HepG2 (cell line): ENCODE measurements around the gene MAP2K1. TPM values are rescaled to one million over a fixed set of nuclear protein-coding genes. Genes with fewer than 3 reads are reported as not detected.
A peak's percentile ranks its signal among the peaks of the same experiment; 100 is the strongest.

ENCODE experiments used
- AHDC1 ChIP-seq: sonication (generic); formaldehyde crosslinking; IDR thresholded peaks from 2 replicates; pipeline ENCODE4 v1.5.1; 2020; ENCODE audit warnings: mild to moderate bottlenecking, missing genetic modification reagents, borderline replicate concordance
- AKAP8 ChIP-seq: sonication (generic); formaldehyde crosslinking; IDR thresholded peaks from 2 replicates; pipeline ENCODE4 v1.5.1; 2020; ENCODE audit warnings: mild to moderate bottlenecking, missing genetic modification reagents
- ARNT ChIP-seq: fragments of 450-650 bp; IDR thresholded peaks from 2 replicates; pipeline ENCODE4 v1.6.1; 2017
- DNMT1 ChIP-seq: sonication (generic); formaldehyde crosslinking; IDR thresholded peaks from 2 replicates; pipeline ENCODE4 v1.5.1; 2020; ENCODE audit warnings: mild to moderate bottlenecking, missing genetic modification reagents
- ERF ChIP-seq: IDR thresholded peaks from 2 replicates; pipeline ENCODE4 v1.6.1; 2018; ENCODE audit warnings: missing biosample characterization, missing genetic modification reagents
- ETV6 ChIP-seq: sonication (generic); formaldehyde crosslinking; conservative IDR thresholded peaks from 2 replicates; pipeline ENCODE4 v1.4.0; 2020; ENCODE audit warnings: missing genetic modification reagents
- FOXJ3 ChIP-seq: sonication (generic); formaldehyde crosslinking; IDR thresholded peaks from 2 replicates; pipeline ENCODE4 v1.4.0; 2020; ENCODE audit warnings: missing genetic modification reagents, mild to moderate bottlenecking, borderline replicate concordance
- FOXM1 ChIP-seq: sonication (generic); formaldehyde crosslinking; IDR thresholded peaks from 2 replicates; pipeline ENCODE4 v1.5.0; 2020; ENCODE audit warnings: missing genetic modification reagents
- HNRNPLL ChIP-seq: fragments of 200-400 bp; formaldehyde crosslinking; IDR thresholded peaks from 2 replicates; pipeline ENCODE4 v1.6.1; 2017; ENCODE audit warnings: mild to moderate bottlenecking, low read depth, low read length; ENCODE audit not compliant: poor library complexity, severe bottlenecking
- PCBP1 ChIP-seq: fragments of 200-400 bp; formaldehyde crosslinking; IDR thresholded peaks from 2 replicates; pipeline ENCODE4 v1.6.1; 2017; ENCODE audit warnings: mild to moderate bottlenecking, low read depth, low read length, borderline replicate concordance
- REXO4 ChIP-seq: sonication (generic); formaldehyde crosslinking; IDR thresholded peaks from 2 replicates; pipeline ENCODE4 v1.8.0; 2022; ENCODE audit warnings: missing genetic modification reagents, mild to moderate bottlenecking, borderline replicate concordance
- SP4 ChIP-seq: sonication (generic); formaldehyde crosslinking; IDR thresholded peaks from 2 replicates; pipeline ENCODE4 v1.8.1; 2023; ENCODE audit warnings: mild to moderate bottlenecking, missing genetic modification reagents
- TARDBP ChIP-seq: sonication (generic); formaldehyde crosslinking; IDR thresholded peaks from 2 replicates; pipeline ENCODE4 v1.8.0; 2022; ENCODE audit warnings: mild to moderate bottlenecking, missing genetic modification reagents
- ZBTB20 ChIP-seq: sonication (generic); formaldehyde crosslinking; IDR thresholded peaks from 2 replicates; pipeline ENCODE4 v1.8.1; 2023; ENCODE audit warnings: missing genetic modification reagents, low read depth, mild to moderate bottlenecking, borderline replicate concordance
- ZBTB43 ChIP-seq: sonication (generic); formaldehyde crosslinking; conservative IDR thresholded peaks from 2 replicates; pipeline ENCODE4 v1.4.0; 2020; ENCODE audit warnings: missing genetic modification reagents
- ZNF136 ChIP-seq: sonication (generic); formaldehyde crosslinking; IDR thresholded peaks from 2 replicates; pipeline ENCODE4 v1.8.1; 2022; ENCODE audit warnings: low read depth, mild to moderate bottlenecking, moderate library complexity, missing genetic modification reagents
- ZNF142 ChIP-seq: sonication (generic); formaldehyde crosslinking; IDR thresholded peaks from 2 replicates; pipeline ENCODE4 v1.4.0; 2020; ENCODE audit warnings: missing genetic modification reagents
- ZNF678 ChIP-seq: sonication (generic); formaldehyde crosslinking; IDR thresholded peaks from 2 replicates; pipeline ENCODE4 v1.4.0; 2020; ENCODE audit warnings: mild to moderate bottlenecking, missing genetic modification reagents
- polyA plus RNA-seq, 8 experiments: library from polyadenylated mRNA; depleted of rRNA in 3 of 8; stranded (reverse) in 7 of 8; unstranded in 1 of 8; fragments of >200 nt; fragmentation: Illumina TruSeq in 4 of 8; extraction: Trizol in 4 of 8; gene quantifications; 2 replicates each; pipeline versions ENCODE4 v1.2.1 to v1.2.3, GENCODE V29; 2011 to 2016; ENCODE audit warnings: low read depth in 4 of 8, missing spikeins in 1 of 8, mixed read lengths in 1 of 8; ENCODE audit not compliant: insufficient read depth in 1 of 8
- total RNA-seq, 5 experiments: library from RNA; depleted of rRNA; stranded (reverse); fragments of >200 nt; fragmentation: Illumina TruSeq; extraction: Trizol; gene quantifications; 2 replicates each; pipeline ENCODE4 v1.2.3, GENCODE V29; 2016; ENCODE audit warnings: low read depth in 1 of 5

MAP2K1 gene
- total and polyA plus RNA-seq, 2 of the 13 experiments (the other 11 are each of a cell fraction or from before 2014, with no cell fraction given): 24.1 to 49.2 TPM

- TF ChIP-seq ZBTB43 (CRISPR knock-in tag) (no peak), REXO4 (CRISPR knock-in tag) (no peak), PCBP1 (no peak), FOXJ3 (CRISPR knock-in tag) (peak; percentile 66; the same call in 1 of the 2 replicates), ZBTB20 (CRISPR knock-in tag) (no peak), ETV6 (no peak), SP4 (no peak), AHDC1 (CRISPR knock-in tag) (peak; percentile 60; the same call in 1 of the 2 replicates), FOXM1 (CRISPR knock-in tag) (no peak), ARNT (no peak), AKAP8 (CRISPR knock-in tag) (no peak), ZNF678 (CRISPR knock-in tag) (no peak), ERF (CRISPR knock-in tag) (no peak), HNRNPLL (no peak), ZNF136 (CRISPR knock-in tag) (no peak), TARDBP (CRISPR knock-in tag) (no peak; the same call in 1 of the 2 replicates), ZNF142 (CRISPR knock-in tag) (no peak), DNMT1 (CRISPR knock-in tag) (no peak)
These were observed 66.4 kb downstream of the MAP2K1 start (continued) for GRCh38 chr15:66452971-66453580.
